ACHN (cell line): ENCODE results near the gene RIC1.
"Not testable (repeated sequence)": the region's sequence is repeated elsewhere in the genome, so short reads cannot be mapped to it uniquely, and the experiment has no call there.

Experiments
- DNase-seq: peaks from one replicate; pipeline ENCODE4 v3.0.0-alpha.2; 2015
- in situ Hi-C: cut with HindIII; loops from 2 replicates; pipeline ENCODE4 v1.10.0; 2017; ENCODE audit warnings: low sequenced_read_pairs, low pct_ligation_motif_present, low pct_unique_long_range_greater_than_20kb

Gene RIC1

GRCh38 chr9:5760338-5760737, 131.4 kb downstream of the RIC1 start:
- in situ Hi-C loops = no loop called here
- DNase-seq = no peak

GRCh38 chr9:5762421-5762820, 133.5 kb downstream of the RIC1 start:
- DNase-seq = no peak

GRCh38 chr9:5764130-5764868, 135.4 kb downstream of the RIC1 start:
- in situ Hi-C loops = no loop called here
- DNase-seq = no peak

More at GRCh38 chr9:5762421-5762820, 133.5 kb downstream of the RIC1 start:
- in situ Hi-C loops = no loop called here

- in situ Hi-C loops = no loop called here
- DNase-seq = no peak
These were observed 139.3 kb downstream of the RIC1 start for GRCh38 chr9:5767968-5768932.

- no peak for DNase-seq
- in situ Hi-C loops = no loop called here
These were observed 144.6 kb downstream of the RIC1 start for GRCh38 chr9:5773324-5773999.

GRCh38 chr9:5778805-5779204, 149.9 kb downstream of the RIC1 start:
- DNase-seq = no peak
- in situ Hi-C loops = no loop called here

- DNase-seq, in situ Hi-C loops: not testable (repeated sequence)
These were observed 150.9 kb downstream of the RIC1 start for GRCh38 chr9:5779705-5780218.

GRCh38 chr9:5783420-5783819, 154.5 kb downstream of the RIC1 start:
- in situ Hi-C loops, DNase-seq: not testable (repeated sequence)

GRCh38 chr9:5783982-5784381, 155.1 kb downstream of the RIC1 start:
- DNase-seq = no peak
- in situ Hi-C loops = no loop called here

- in situ Hi-C loops = no loop called here
- no peak for DNase-seq
These were observed 155.8 kb downstream of the RIC1 start for GRCh38 chr9:5784526-5785315.

- in situ Hi-C loops = no loop called here
- DNase-seq = no peak
These were observed 157.6 kb downstream of the RIC1 start for GRCh38 chr9:5786370-5787127.

- in situ Hi-C loops = no loop called here
- no peak for DNase-seq
These were observed 158.3 kb downstream of the RIC1 start for GRCh38 chr9:5787220-5787619.

- in situ Hi-C loops = no loop called here
- DNase-seq = no peak
These were observed 158.9 kb downstream of the RIC1 start for GRCh38 chr9:5787759-5788302.

- in situ Hi-C loops = no loop called here
- DNase-seq = no peak
These were observed 160.6 kb downstream of the RIC1 start for GRCh38 chr9:5789489-5789888.

- in situ Hi-C loops = no loop called here
- no peak for DNase-seq
These were observed 162.0 kb downstream of the RIC1 start for GRCh38 chr9:5790923-5791322.

GRCh38 chr9:5791870-5792269, 163.0 kb downstream of the RIC1 start:
- DNase-seq = no peak

GRCh38 chr9:5793812-5794211, 164.9 kb downstream of the RIC1 start:
- no peak for DNase-seq
- in situ Hi-C loops = no loop called here

More at GRCh38 chr9:5791870-5792269, 163.0 kb downstream of the RIC1 start:
- in situ Hi-C loops = no loop called here
